Measurements from ENCODE around the gene ZNF582. TPM values are rescaled to one million over a fixed set of nuclear protein-coding genes. Genes with fewer than 3 reads are reported as not detected.

The ZNF582 gene
- total and polyA plus RNA-seq, 7 experiments from 2014 or later = 1.7 to 7.6 (median 5.7) TPM

- no peak overlapping the region for H3K27ac Mint-ChIP-seq
- no peaks in the 10 kb centered on the region for H3K36me3 ChIP-seq (ENCODE audit: control insufficient read depth in 2 of 3, insufficient read depth in 3 of 3, low read length in 3 of 3)
- no peaks in the 10 kb centered on the region for H3K27me3 ChIP-seq (ENCODE audit: control insufficient read depth in 2 of 2, insufficient read depth in 2 of 2, low read length in 2 of 2)
- H3K27me3 Mint-ChIP-seq = peaks cover 0 to 5% (median 0%) of the 10 kb centered on the region in 5 donors
- CTCF ChIA-PET = no interaction called here
- peaks cover 1 to 76% (median 51%) of the 10 kb centered on the region in 5 donors for H3K36me3 Mint-ChIP-seq
- no peak overlapping the region for H3K4me3 Mint-ChIP-seq
- H3K9me3 Mint-ChIP-seq = peaks cover 14 to 81% (median 52%) of the 10 kb centered on the region in 11 donors
- H3K4me1 Mint-ChIP-seq = peaks cover 0 to 6% (median 0%) of the 10 kb centered on the region in 7 donors
- H3K4me3 ChIP-seq (ENCODE audit: low read length) = no peak overlapping the region
- POLR2A ChIA-PET = no interaction called here
- H3K27ac ChIP-seq (ENCODE audit: low read depth, low read length) = no peak overlapping the region
- H3K9me3 ChIP-seq (ENCODE audit: control insufficient read depth in 2 of 3, low read length in 3 of 3) = peaks cover 0 to 42% (median 0%) of the 10 kb centered on the region in 3 experiments
- ATAC-seq = no peak
- H3K4me1 ChIP-seq (ENCODE audit: control insufficient read depth in 2 of 2, insufficient read depth in 2 of 2, low read length in 2 of 2) = no peaks in the 10 kb centered on the region
- intact Hi-C loops (cut with micrococcal nuclease) = no loop called here
- DNase-seq = no peak
Measured at GRCh38 chr19:56360841-56361240, 32.5 kb downstream of the ZNF582 start.

- intact Hi-C loops (cut with micrococcal nuclease) = no loop called here
- Histone ChIP-seq H3K27me3 (ENCODE audit: control insufficient read depth in 2 of 2, insufficient read depth in 2 of 2, low read length in 2 of 2) (no peaks in the 10 kb centered on the region), H3K4me1 (ENCODE audit: control insufficient read depth in 2 of 2, insufficient read depth in 2 of 2, low read length in 2 of 2) (no peaks in the 10 kb centered on the region), H3K9me3 (ENCODE audit: control insufficient read depth in 2 of 3, low read length in 3 of 3) (peaks cover 0 to 13% (median 0%) of the 10 kb centered on the region in 3 experiments), H3K27ac (ENCODE audit: low read depth, low read length) (no peak overlapping the region), H3K4me3 (ENCODE audit: low read length) (no peak overlapping the region), H3K36me3 (ENCODE audit: control insufficient read depth in 2 of 3, insufficient read depth in 3 of 3, low read length in 3 of 3) (no peaks in the 10 kb centered on the region)
- CTCF ChIA-PET = no interaction called here
- H3K4me1 Mint-ChIP-seq = peaks cover 0 to 6% (median 0%) of the 10 kb centered on the region in 7 donors
- ATAC-seq (no peak), DNase-seq (no peak)
- H3K36me3 Mint-ChIP-seq = peaks cover 1 to 48% (median 37%) of the 10 kb centered on the region in 5 donors
- POLR2A ChIA-PET = no interaction called here
- H3K27me3 Mint-ChIP-seq = peaks cover 0 to 5% (median 0%) of the 10 kb centered on the region in 5 donors
- no peak overlapping the region for H3K27ac Mint-ChIP-seq
- H3K4me3 Mint-ChIP-seq = no peak overlapping the region
- H3K9me3 Mint-ChIP-seq = peaks cover 10 to 48% (median 30%) of the 10 kb centered on the region in 11 donors
Measured at GRCh38 chr19:56356944-56357343, 36.4 kb downstream of the ZNF582 start.

GRCh38 chr19:56355517-56355916 lies 37.8 kb downstream of the ZNF582 start:
- Histone ChIP-seq H3K4me1 (ENCODE audit: control insufficient read depth in 2 of 2, insufficient read depth in 2 of 2, low read length in 2 of 2) (no peaks in the 10 kb centered on the region), H3K9me3 (ENCODE audit: control insufficient read depth in 2 of 3, low read length in 3 of 3) (peaks cover 0 to 13% (median 0%) of the 10 kb centered on the region in 3 experiments), H3K27ac (ENCODE audit: low read depth, low read length) (no peak overlapping the region), H3K36me3 (ENCODE audit: control insufficient read depth in 2 of 3, insufficient read depth in 3 of 3, low read length in 3 of 3) (no peaks in the 10 kb centered on the region), H3K4me3 (ENCODE audit: low read length) (no peak overlapping the region), H3K27me3 (ENCODE audit: control insufficient read depth in 2 of 2, insufficient read depth in 2 of 2, low read length in 2 of 2) (no peaks in the 10 kb centered on the region)
- peaks cover 0 to 38% (median 33%) of the 10 kb centered on the region in 5 donors for H3K36me3 Mint-ChIP-seq
- intact Hi-C loops (cut with micrococcal nuclease) = no loop called here
- peaks cover 8 to 35% (median 22%) of the 10 kb centered on the region in 11 donors for H3K9me3 Mint-ChIP-seq
- ChIA-PET POLR2A (no interaction called here), CTCF (interaction anchor here (0.6 kb wide), 1 partner anchor 1408 kb away, joined by 4 read pairs; the partner anchor contains the start of gene NLRP7)
- ATAC-seq (no peak), DNase-seq (no peak)
- no peak overlapping the region for H3K27ac Mint-ChIP-seq
- H3K27me3 Mint-ChIP-seq = peaks cover 0 to 5% (median 0%) of the 10 kb centered on the region in 5 donors
- no peaks in the 10 kb centered on the region for H3K4me1 Mint-ChIP-seq
- no peak overlapping the region for H3K4me3 Mint-ChIP-seq

DNA sequence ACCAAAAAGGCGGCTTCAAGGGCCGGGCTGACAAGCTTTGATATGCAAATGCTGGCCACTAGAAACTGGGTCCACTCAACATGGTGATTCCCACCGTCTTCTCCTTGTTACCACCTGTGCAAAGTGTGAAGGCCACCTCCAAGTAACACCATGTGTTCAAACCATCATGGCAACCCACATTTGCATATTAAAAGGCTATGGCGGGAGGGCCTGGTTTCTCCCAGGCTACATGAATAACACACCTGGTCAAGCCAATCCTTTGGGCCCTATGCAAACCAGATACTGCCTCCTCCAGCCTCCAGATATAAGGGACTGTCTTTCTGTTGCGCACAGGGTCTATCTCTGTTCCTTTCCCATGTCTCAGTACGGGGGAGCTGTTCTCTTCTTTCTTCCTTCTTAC lies 42.1 kb downstream of the ZNF582 start:
- peaks cover 0 to 2% (median 0%) of the 10 kb centered on the region in 11 donors for H3K9me3 Mint-ChIP-seq
- intact Hi-C loops (cut with micrococcal nuclease) = loop anchor here in 1 of 2 donors (5.0 kb wide), 2 partner anchors 99 to 284 kb away; no protein-coding TSS in a partner anchor
- ChIA-PET CTCF (interaction anchor here (0.6 to 1.0 kb wide), 2 partner anchors 37 to 98 kb away, joined by 3 read pairs; partner anchors contain the start of gene ZSCAN5A), POLR2A (no interaction called here)
- no peak for ATAC-seq
- no peak overlapping the region for H3K4me3 ChIP-seq (ENCODE audit: low read length)
- no peaks in the 10 kb centered on the region for H3K27me3 ChIP-seq (ENCODE audit: control insufficient read depth in 2 of 2, insufficient read depth in 2 of 2, low read length in 2 of 2)
- no peaks in the 10 kb centered on the region for H3K9me3 ChIP-seq (ENCODE audit: control insufficient read depth in 2 of 3, low read length in 3 of 3)
- H3K4me1 Mint-ChIP-seq = peaks cover 0 to 5% (median 0%) of the 10 kb centered on the region in 7 donors
- H3K36me3 ChIP-seq (ENCODE audit: control insufficient read depth in 2 of 3, insufficient read depth in 3 of 3, low read length in 3 of 3) = no peaks in the 10 kb centered on the region
- no peaks in the 10 kb centered on the region for H3K4me1 ChIP-seq (ENCODE audit: control insufficient read depth in 2 of 2, insufficient read depth in 2 of 2, low read length in 2 of 2)
- no peak overlapping the region for H3K4me3 Mint-ChIP-seq
- H3K27ac ChIP-seq (ENCODE audit: low read depth, low read length) = no peak overlapping the region
- DNase-seq = no peak
- peaks cover 0 to 6% (median under 1%) of the 10 kb centered on the region in 5 donors for H3K36me3 Mint-ChIP-seq
- no peaks in the 10 kb centered on the region for H3K27me3 Mint-ChIP-seq
- H3K27ac Mint-ChIP-seq = no peak overlapping the region

DNA sequence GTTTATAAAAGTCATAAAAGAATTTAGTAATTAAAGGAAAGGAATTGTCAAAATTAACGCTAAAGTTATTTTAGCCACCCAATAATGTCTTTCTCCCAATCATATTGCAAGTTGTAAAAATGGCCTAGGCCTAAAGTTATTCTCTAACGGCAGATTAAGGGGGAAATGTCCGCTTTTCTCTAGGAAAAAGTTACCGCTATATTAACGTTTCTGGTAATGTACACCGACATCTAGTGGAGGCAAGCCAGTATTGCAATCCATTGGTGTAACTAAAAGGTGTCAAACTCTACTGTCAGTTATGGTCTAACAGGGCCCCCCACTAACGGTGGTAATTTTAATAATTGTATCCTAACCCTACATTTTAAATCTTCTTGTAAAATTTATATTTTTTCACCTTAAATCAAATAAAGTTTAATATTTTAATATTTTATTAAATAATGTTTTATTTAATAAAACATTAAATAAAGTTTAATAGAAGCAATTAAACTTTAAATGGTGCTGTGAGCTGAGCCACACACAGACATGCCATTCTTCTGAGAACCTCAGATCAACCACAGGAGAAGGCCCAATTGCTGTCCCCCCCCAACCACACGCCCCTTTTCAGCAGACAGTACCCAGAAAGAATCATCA lies 42.8 kb downstream of the ZNF582 start:
- H3K4me1 Mint-ChIP-seq = peaks cover 0 to 5% (median 0%) of the 10 kb centered on the region in 7 donors
- no peak overlapping the region for H3K4me3 ChIP-seq (ENCODE audit: low read length)
- no peaks in the 10 kb centered on the region for H3K9me3 ChIP-seq (ENCODE audit: control insufficient read depth in 2 of 3, low read length in 3 of 3)
- no peaks in the 10 kb centered on the region for H3K27me3 ChIP-seq (ENCODE audit: control insufficient read depth in 2 of 2, insufficient read depth in 2 of 2, low read length in 2 of 2)
- intact Hi-C loops (cut with micrococcal nuclease) = loop anchor here (1.0 to 5.0 kb wide), 5 partner anchors 97 to 284 kb away; no protein-coding TSS in a partner anchor
- H3K27ac Mint-ChIP-seq = peak overlapping the region in 1 of 9 donors; percentile 44
- ChIA-PET CTCF (interaction anchor here (1.0 kb wide), 1 partner anchor 97 kb away, joined by 3 read pairs; no protein-coding TSS in a partner anchor), POLR2A (no interaction called here)
- ATAC-seq (peak; percentile 70), DNase-seq (peak in 8 of 9 donors; percentile 21 to 61 (median 46))
- H3K36me3 ChIP-seq (ENCODE audit: control insufficient read depth in 2 of 3, insufficient read depth in 3 of 3, low read length in 3 of 3) = no peaks in the 10 kb centered on the region
- H3K27me3 Mint-ChIP-seq = no peaks in the 10 kb centered on the region
- no peaks in the 10 kb centered on the region for H3K36me3 Mint-ChIP-seq
- H3K4me1 ChIP-seq (ENCODE audit: control insufficient read depth in 2 of 2, insufficient read depth in 2 of 2, low read length in 2 of 2) = no peaks in the 10 kb centered on the region
- no peak overlapping the region for H3K27ac ChIP-seq (ENCODE audit: low read depth, low read length)
- peaks cover 0 to 2% (median 0%) of the 10 kb centered on the region in 11 donors for H3K9me3 Mint-ChIP-seq
- H3K4me3 Mint-ChIP-seq = no peak overlapping the region

DNA sequence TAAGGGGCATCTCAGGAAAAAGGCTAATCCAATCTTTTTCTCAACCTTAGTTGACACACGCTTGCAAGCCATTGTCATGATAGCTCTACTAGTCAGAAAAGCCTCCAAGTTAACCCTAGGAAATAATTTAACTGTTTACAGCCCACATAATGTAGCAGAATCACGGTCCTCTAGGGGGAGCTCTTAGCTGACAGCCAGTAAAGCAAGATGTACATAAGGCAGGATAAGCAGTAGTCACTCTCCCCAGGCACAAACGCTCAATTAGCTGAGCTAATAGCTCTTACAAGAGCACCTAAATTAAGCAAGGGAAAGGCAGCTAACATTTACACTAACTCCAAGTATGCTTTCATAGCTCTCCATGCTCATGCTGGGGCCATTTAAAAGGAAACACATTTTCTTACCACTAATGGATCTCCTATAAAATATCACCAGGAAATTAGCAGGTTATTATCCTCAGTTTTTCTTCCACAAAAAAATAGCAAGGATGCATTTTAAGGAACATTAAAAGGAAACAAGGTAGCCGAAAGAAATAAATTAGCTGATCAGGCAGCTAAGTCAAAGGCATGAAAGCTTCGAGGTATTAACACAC lies 45.0 kb downstream of the ZNF582 start:
- intact Hi-C loops (cut with micrococcal nuclease) = no loop called here
- DNase-seq (no peak), ATAC-seq (no peak)
- H3K27ac ChIP-seq (ENCODE audit: low read depth, low read length) = no peak overlapping the region
- H3K9me3 ChIP-seq (ENCODE audit: control insufficient read depth in 2 of 3, low read length in 3 of 3) = no peaks in the 10 kb centered on the region
- H3K36me3 Mint-ChIP-seq = no peaks in the 10 kb centered on the region
- POLR2A ChIA-PET = no interaction called here
- CTCF ChIA-PET = interaction anchor here (0.6 to 1.5 kb wide), 3 partner anchors 95 to 282 kb away, joined by 4 to 7 read pairs (median 5); no protein-coding TSS in a partner anchor
- no peak overlapping the region for H3K4me3 ChIP-seq (ENCODE audit: low read length)
- no peak overlapping the region for H3K27ac Mint-ChIP-seq
- no peaks in the 10 kb centered on the region for H3K36me3 ChIP-seq (ENCODE audit: control insufficient read depth in 2 of 3, insufficient read depth in 3 of 3, low read length in 3 of 3)
- no peaks in the 10 kb centered on the region for H3K27me3 ChIP-seq (ENCODE audit: control insufficient read depth in 2 of 2, insufficient read depth in 2 of 2, low read length in 2 of 2)
- H3K4me1 Mint-ChIP-seq = peaks cover 0 to 5% (median 0%) of the 10 kb centered on the region in 7 donors
- peaks cover 0 to 6% (median 0%) of the 10 kb centered on the region in 11 donors for H3K9me3 Mint-ChIP-seq
- H3K27me3 Mint-ChIP-seq = peaks cover 0 to 1% (median 0%) of the 10 kb centered on the region in 5 donors
- H3K4me1 ChIP-seq (ENCODE audit: control insufficient read depth in 2 of 2, insufficient read depth in 2 of 2, low read length in 2 of 2) = no peaks in the 10 kb centered on the region
- H3K4me3 Mint-ChIP-seq = no peak overlapping the region

Data from naive thymus-derived CD4-positive, alpha-beta T cell (primary cell).